Measurements from ENCODE around the gene LRP8. TPM values are rescaled to one million over a fixed set of nuclear protein-coding genes. Genes with fewer than 3 reads are reported as not detected.

LRP8 gene
- total RNA-seq, 4 donors from 2014 or later = 4.5 to 33.8 (median 5.0) TPM

GRCh38 chr1:53369761-53370160 is 41.9 kb upstream of the LRP8 start:
- Histone ChIP-seq H3K4me1 (peaks cover 0 to 4% (median 0%) of the 10 kb centered on the region in 4 donors), H3K36me3 (no peaks in the 10 kb centered on the region), H3K4me3 (no peak overlapping the region), H3K9me3 (no peaks in the 10 kb centered on the region), H3K27me3 (no peaks in the 10 kb centered on the region), H3K27ac (no peak overlapping the region)
- TF ChIP-seq POLR2A (IDR thresholded peaks at IDR 0.05) = no peak
- TF ChIP-seq CTCF (IDR thresholded peaks at IDR 0.05) = no peak
- peak in 1 of 3 donors; percentile 8 for DNase-seq

- H3K27me3 ChIP-seq = no peaks in the 10 kb centered on the region
- no peaks in the 10 kb centered on the region for H3K36me3 ChIP-seq
- peak in 2 of 3 donors; percentile 21 to 22 for DNase-seq
- TF ChIP-seq CTCF (IDR thresholded peaks at IDR 0.05) = no peak
- no peak for TF ChIP-seq POLR2A (IDR thresholded peaks at IDR 0.05)
- H3K27ac ChIP-seq = peak overlapping the region in 1 of 4 donors; percentile 75
- peaks cover 0 to 4% (median 0%) of the 10 kb centered on the region in 4 donors for H3K4me1 ChIP-seq
- no peak overlapping the region for H3K4me3 ChIP-seq
- H3K9me3 ChIP-seq = no peaks in the 10 kb centered on the region
These were observed 41.3 kb upstream of the LRP8 start for GRCh38 chr1:53369034-53369750.

GRCh38 chr1:53368314-53369033 is 40.6 kb upstream of the LRP8 start:
- TF ChIP-seq POLR2A (IDR thresholded peaks at IDR 0.05) = no peak
- H3K27ac ChIP-seq = peak overlapping the region in 1 of 4 donors; percentile 75
- peak in 2 of 3 donors; percentile 42 to 46 for DNase-seq
- no peaks in the 10 kb centered on the region for H3K36me3 ChIP-seq
- H3K4me1 ChIP-seq = peaks cover 0 to 4% (median 0%) of the 10 kb centered on the region in 4 donors
- no peak overlapping the region for H3K4me3 ChIP-seq
- H3K9me3 ChIP-seq = no peaks in the 10 kb centered on the region
- no peaks in the 10 kb centered on the region for H3K27me3 ChIP-seq

GRCh38 chr1:53367503-53368313 is 39.8 kb upstream of the LRP8 start:
- no peaks in the 10 kb centered on the region for H3K9me3 ChIP-seq

GRCh38 chr1:53366901-53367502 is 39.1 kb upstream of the LRP8 start:
- TF ChIP-seq CTCF (IDR thresholded peaks at IDR 0.05) = no peak
- TF ChIP-seq POLR2A (IDR thresholded peaks at IDR 0.05) = no peak
- peak in 2 of 3 donors; percentile 29 to 35 for DNase-seq
- H3K27me3 ChIP-seq = no peaks in the 10 kb centered on the region

More at GRCh38 chr1:53367503-53368313, 39.8 kb upstream of the LRP8 start:
- Histone ChIP-seq H3K36me3 (no peaks in the 10 kb centered on the region), H3K27ac (peak overlapping the region in 2 of 4 donors; percentile 19 to 75), H3K4me1 (peaks cover 0 to 4% (median 0%) of the 10 kb centered on the region in 4 donors), H3K4me3 (peak overlapping the region in 2 of 4 donors; percentile 15 to 37), H3K27me3 (no peaks in the 10 kb centered on the region)
- DNase-seq = peak; percentile 36 to 78 (median 74)
- TF ChIP-seq POLR2A (IDR thresholded peaks at IDR 0.05) = no peak
- no peak for TF ChIP-seq CTCF (IDR thresholded peaks at IDR 0.05)

More at GRCh38 chr1:53366901-53367502, 39.1 kb upstream of the LRP8 start:
- Histone ChIP-seq H3K36me3 (no peaks in the 10 kb centered on the region), H3K9me3 (no peaks in the 10 kb centered on the region), H3K4me1 (peaks cover 0 to 4% (median 0%) of the 10 kb centered on the region in 4 donors), H3K4me3 (no peak overlapping the region), H3K27ac (peak overlapping the region in 1 of 4 donors; percentile 75)
